HepG2 (cell line): ENCODE data around the gene NPW. TPM values are rescaled to one million over a fixed set of nuclear protein-coding genes. Genes with fewer than 3 reads are reported as not detected.

Experiments used
- ATM ChIP-seq: fragments of 450-650 bp; IDR thresholded peaks from 2 replicates; pipeline ENCODE4 v1.7.1; 2017; ENCODE audit warnings: mild to moderate bottlenecking, borderline replicate concordance
- CCDC6 ChIP-seq: sonication (generic); formaldehyde crosslinking; IDR thresholded peaks from 2 replicates; pipeline ENCODE4 v1.8.1; 2022; ENCODE audit warnings: mild to moderate bottlenecking, missing genetic modification reagents, moderate library complexity
- ESRRA ChIP-seq: sonication (generic); formaldehyde crosslinking; IDR thresholded peaks from 2 replicates; pipeline ENCODE4 v1.5.1; 2020; ENCODE audit warnings: mild to moderate bottlenecking, low read depth, missing genetic modification reagents
- FOXA1 ChIP-seq, 2 experiments: fragments of 450-650 bp in 1 of 2; sonication (generic) in 1 of 2; formaldehyde crosslinking in 1 of 2; IDR thresholded peaks; 2 replicates each; pipeline versions ENCODE4 v1.4.0 to v1.6.1; 2016 to 2020; ENCODE audit warnings: missing genetic modification reagents in 1 of 2
- HMG20A ChIP-seq: IDR thresholded peaks from 2 replicates; pipeline ENCODE4 v1.6.1; 2016; ENCODE audit warnings: borderline replicate concordance
- HOXA5 ChIP-seq: sonication (generic); formaldehyde crosslinking; IDR thresholded peaks from 2 replicates; pipeline ENCODE4 v1.4.0; 2020; ENCODE audit warnings: missing genetic modification reagents
- KDM6A ChIP-seq: IDR thresholded peaks from 2 replicates; pipeline ENCODE4 v1.6.1; 2016; ENCODE audit warnings: low read depth
- KLF16 ChIP-seq, 2 experiments: sonication (generic) in 1 of 2; formaldehyde crosslinking in 1 of 2; IDR thresholded peaks; 2 replicates each; pipeline versions ENCODE4 v1.6.1 to v1.8.0; 2016 to 2023; ENCODE audit warnings: missing genetic modification reagents in 2 of 2, missing compliant biosample characterization in 1 of 2
- KMT2B ChIP-seq: IDR thresholded peaks from 2 replicates; pipeline ENCODE4 v1.6.1; 2016; ENCODE audit warnings: missing genetic modification reagents, missing compliant biosample characterization
- PRPF4 ChIP-seq: fragments of 200-400 bp; formaldehyde crosslinking; IDR thresholded peaks from 2 replicates; pipeline ENCODE4 v1.6.1; 2016; ENCODE audit warnings: low read length, low read depth; ENCODE audit not compliant: poor library complexity, severe bottlenecking
- ZFX ChIP-seq: sonication (generic); formaldehyde crosslinking; IDR thresholded peaks from 2 replicates; pipeline ENCODE4 v1.4.0; 2020; ENCODE audit warnings: mild to moderate bottlenecking, low read depth, missing genetic modification reagents, moderate library complexity
- ZKSCAN5 ChIP-seq: sonication (generic); formaldehyde crosslinking; IDR thresholded peaks from 2 replicates; pipeline ENCODE4 v1.5.1; 2020; ENCODE audit warnings: mild to moderate bottlenecking, missing genetic modification reagents
- ZNF124 ChIP-seq: sonication (generic); formaldehyde crosslinking; IDR thresholded peaks from 2 replicates; pipeline ENCODE4 v1.4.0; 2020; ENCODE audit warnings: missing genetic modification reagents
- ZNF3 ChIP-seq: IDR thresholded peaks from 2 replicates; pipeline ENCODE4 v1.7.0; 2017; ENCODE audit warnings: inconsistent platforms
- ZNF547 ChIP-seq: sonication (generic); formaldehyde crosslinking; IDR thresholded peaks from 2 replicates; pipeline ENCODE4 v1.5.1; 2020; ENCODE audit warnings: mild to moderate bottlenecking, missing genetic modification reagents
- ZNF609 ChIP-seq: sonication (generic); formaldehyde crosslinking; IDR thresholded peaks from 2 replicates; pipeline ENCODE4 v1.4.0; 2020; ENCODE audit warnings: mild to moderate bottlenecking, missing genetic modification reagents, borderline replicate concordance
- ZNF660 ChIP-seq: sonication (generic); formaldehyde crosslinking; IDR thresholded peaks from 2 replicates; pipeline ENCODE4 v1.5.1; 2020; ENCODE audit warnings: mild to moderate bottlenecking, low read depth, missing genetic modification reagents, borderline replicate concordance
- ZNF784 ChIP-seq: sonication (generic); formaldehyde crosslinking; IDR thresholded peaks from 2 replicates; pipeline ENCODE4 v1.5.1; 2020; ENCODE audit warnings: missing genetic modification reagents, mild to moderate bottlenecking, borderline replicate concordance
- polyA plus RNA-seq, 8 experiments: library from polyadenylated mRNA; depleted of rRNA in 3 of 8; stranded (reverse) in 7 of 8; unstranded in 1 of 8; fragments of >200 nt; fragmentation: Illumina TruSeq in 4 of 8; extraction: Trizol in 4 of 8; gene quantifications; 2 replicates each; pipeline versions ENCODE4 v1.2.1 to v1.2.3, GENCODE V29; 2011 to 2016; ENCODE audit warnings: low read depth in 4 of 8, missing spikeins in 1 of 8, mixed read lengths in 1 of 8; ENCODE audit not compliant: insufficient read depth in 1 of 8
- total RNA-seq, 5 experiments: library from RNA; depleted of rRNA; stranded (reverse); fragments of >200 nt; fragmentation: Illumina TruSeq; extraction: Trizol; gene quantifications; 2 replicates each; pipeline ENCODE4 v1.2.3, GENCODE V29; 2016; ENCODE audit warnings: low read depth in 1 of 5
- TF ChIP-seq, protein P1 (sequence below): sonication (generic); formaldehyde crosslinking; IDR thresholded peaks from 2 replicates; pipeline ENCODE4 v1.4.0; 2020; ENCODE audit warnings: missing genetic modification reagents

NPW gene
- total and polyA plus RNA-seq, 2 of the 13 experiments (the other 11 are each of a cell fraction or from before 2014, with no cell fraction given) = 0.24 to 0.97 TPM

DNA sequence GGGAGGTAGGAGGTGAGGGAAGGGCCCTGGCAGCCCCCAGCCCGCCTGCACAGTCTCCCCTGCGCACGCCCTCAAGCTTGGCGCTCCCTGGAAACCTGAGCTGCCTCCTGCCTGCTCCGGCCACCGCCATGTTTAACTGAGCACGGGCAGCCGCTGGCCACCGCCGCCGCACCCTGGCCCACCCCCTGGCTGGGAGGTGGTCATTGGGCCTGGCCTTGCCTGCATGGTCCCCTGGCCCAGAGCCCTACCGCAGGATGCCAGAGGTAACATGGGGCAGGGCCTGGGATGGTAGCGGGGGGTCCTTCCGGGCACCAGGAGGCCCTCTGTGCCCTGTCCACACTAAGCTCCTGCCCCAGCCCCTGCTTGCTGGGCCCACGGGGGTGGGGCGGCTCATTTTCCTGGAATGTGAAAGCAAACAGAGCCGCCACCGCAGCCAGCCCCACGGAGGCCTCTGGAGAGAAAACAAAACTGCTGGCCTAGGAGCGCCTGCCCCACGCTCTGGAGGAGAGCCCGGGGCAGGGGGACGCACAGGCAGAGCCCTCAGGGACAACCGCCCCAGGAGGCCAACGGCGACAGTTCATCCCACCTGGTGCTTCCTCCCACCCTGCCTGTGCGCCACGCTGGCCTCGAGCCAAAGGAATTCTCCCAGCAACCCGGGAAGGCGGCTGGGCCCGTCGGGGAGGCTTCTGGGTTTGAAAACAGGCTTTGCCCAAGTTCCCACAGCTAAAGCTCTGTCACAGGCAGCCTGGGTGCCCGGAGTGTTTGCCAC, 16.0 kb downstream of the NPW start (continued):
- TF ChIP-seq ZNF660 (CRISPR knock-in tag) = no peak
- peak; percentile 65; the same call in 1 of the 2 replicates for TF ChIP-seq ZNF609 (CRISPR knock-in tag)
- 0 out of 2 replicates have a peak, but pooled peaks have one; percentile 5 for TF ChIP-seq ZNF124 (CRISPR knock-in tag)
- TF ChIP-seq HMG20A (CRISPR knock-in tag) = peak; percentile 81; the same call in 1 of the 2 replicates
- TF ChIP-seq ZNF784 = no peak
- no peak for TF ChIP-seq ATM
- TF ChIP-seq ZNF547 (CRISPR knock-in tag) = peak; percentile 68; the same call in 1 of the 2 replicates
- peak; percentile 75; the same call in 1 of the 2 replicates for TF ChIP-seq HOXA5 (CRISPR knock-in tag)
- peak; percentile 13; the same call in 1 of the 2 replicates for TF ChIP-seq CCDC6 (CRISPR knock-in tag)
- TF ChIP-seq ESRRA (CRISPR knock-in tag) = peak; percentile 63
- no peak for TF ChIP-seq ZKSCAN5 (CRISPR knock-in tag)
- TF ChIP-seq KDM6A (CRISPR knock-in tag) = peak; percentile 68; the same call in 1 of the 2 replicates
- TF ChIP-seq, protein P1, sequence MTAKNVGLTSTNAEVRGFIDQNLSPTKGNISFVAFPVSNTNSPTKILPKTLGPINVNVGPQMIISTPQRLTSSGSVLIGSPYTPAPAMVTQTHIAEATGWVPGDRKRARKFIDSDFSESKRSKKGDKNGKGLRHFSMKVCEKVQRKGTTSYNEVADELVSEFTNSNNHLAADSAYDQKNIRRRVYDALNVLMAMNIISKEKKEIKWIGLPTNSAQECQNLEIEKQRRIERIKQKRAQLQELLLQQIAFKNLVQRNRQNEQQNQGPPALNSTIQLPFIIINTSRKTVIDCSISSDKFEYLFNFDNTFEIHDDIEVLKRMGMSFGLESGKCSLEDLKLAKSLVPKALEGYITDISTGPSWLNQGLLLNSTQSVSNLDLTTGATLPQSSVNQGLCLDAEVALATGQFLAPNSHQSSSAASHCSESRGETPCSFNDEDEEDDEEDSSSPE = 0 out of 2 replicates have a peak, but pooled peaks have one; percentile 32
- TF ChIP-seq KLF16 (CRISPR knock-in tag; IDR thresholded peaks at IDR 0.05) = peak in 1 of 2 experiments; percentile 94; a peak in 2 of 4 replicates
- peak; percentile 96 for TF ChIP-seq ZFX (CRISPR knock-in tag)
- TF ChIP-seq KMT2B = peak; percentile 66; the same call in 1 of the 2 replicates
- TF ChIP-seq PRPF4 = no peak
- TF ChIP-seq FOXA1 (IDR thresholded peaks at IDR 0.05) = no peak
- peak; percentile 94 for TF ChIP-seq FOXA1 (CRISPR knock-in tag; IDR thresholded peaks at IDR 0.05)
- TF ChIP-seq ZNF3 (CRISPR knock-in tag) = no peak; the same call in 1 of the 2 replicates
